ENCODE data around the gene CLDND1.

The CLDND1 gene

GRCh38 chr3:98513091-98513511 is 9.6 kb downstream of the CLDND1 start:
- DNase-seq, result no peak

GRCh38 chr3:98512576-98512975 is 10.1 kb downstream of the CLDND1 start:
- DNase-seq, result no peak

GRCh38 chr3:98508582-98508981 is 14.1 kb downstream of the CLDND1 start:
- no peak for DNase-seq

- no peak for DNase-seq
These were observed 18.2 kb downstream of the CLDND1 start for GRCh38 chr3:98504539-98504938.

GRCh38 chr3:98501863-98502576 is 20.7 kb downstream of the CLDND1 start:
- no peak for DNase-seq

- no peak for DNase-seq
These were observed 21.4 kb downstream of the CLDND1 start for GRCh38 chr3:98501270-98501669.

- no peak for DNase-seq
These were observed 22.7 kb downstream of the CLDND1 start for GRCh38 chr3:98500019-98500418.

GRCh38 chr3:98497381-98497780 is 25.3 kb downstream of the CLDND1 start, which contains the start of gene OR5K2:
Gene OR5K2 (plus strand): TSS chr3:98497681. CDS start chr3:98497681, 0 bp downstream.
- no peak for DNase-seq

GRCh38 chr3:98483626-98484025 is 39.1 kb downstream of the CLDND1 start:
- DNase-seq, result no peak

- no peak for DNase-seq
These were observed 39.8 kb downstream of the CLDND1 start for GRCh38 chr3:98482717-98483482.
